Measurements from ENCODE around the gene PTK6.

Gene PTK6

DNA sequence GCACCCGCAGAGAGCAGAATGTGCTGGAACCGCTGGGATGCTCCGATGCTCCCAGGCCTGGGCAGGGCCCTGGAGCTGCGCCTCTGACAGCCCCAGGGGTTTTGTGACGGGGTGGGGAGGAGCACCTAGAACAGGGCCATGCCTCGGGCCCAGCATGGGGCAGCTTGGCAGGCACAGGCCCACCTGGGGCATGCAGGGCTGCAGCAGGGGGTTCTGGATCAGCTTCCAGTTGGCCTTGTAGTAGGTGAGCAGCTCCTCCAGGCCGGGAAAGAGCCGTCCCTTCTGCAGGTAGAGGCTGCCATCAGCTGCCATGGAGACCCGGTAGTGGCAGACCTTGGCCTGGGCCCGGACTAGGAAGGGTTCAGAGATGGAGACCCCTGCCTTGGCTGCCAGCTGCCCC lies 6.0 kb upstream of the PTK6 start:
- DNase-seq (ENCODE audit: low read depth): no peak

DNA sequence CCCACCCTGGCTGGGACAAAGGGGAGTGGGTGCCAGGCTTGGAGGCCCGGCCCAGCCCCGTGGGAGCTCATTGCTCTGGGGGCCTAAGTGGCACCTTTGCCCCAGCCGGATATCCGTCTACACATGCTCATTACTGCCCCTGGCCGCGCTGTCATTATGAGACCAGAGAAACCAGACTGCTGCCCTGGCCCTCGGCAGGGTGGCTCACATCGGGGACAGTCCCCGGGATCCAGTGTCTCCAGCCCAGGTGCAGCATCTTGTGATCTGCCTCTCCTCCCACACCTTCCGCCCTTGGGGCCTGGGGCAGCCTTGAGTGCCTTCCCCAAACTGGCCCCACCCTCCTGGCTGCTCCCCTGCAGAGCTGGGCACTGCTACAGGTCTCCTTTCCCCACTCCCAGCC lies 5.5 kb upstream of the PTK6 start:
- DNase-seq (ENCODE audit: low read depth): no peak

DNA sequence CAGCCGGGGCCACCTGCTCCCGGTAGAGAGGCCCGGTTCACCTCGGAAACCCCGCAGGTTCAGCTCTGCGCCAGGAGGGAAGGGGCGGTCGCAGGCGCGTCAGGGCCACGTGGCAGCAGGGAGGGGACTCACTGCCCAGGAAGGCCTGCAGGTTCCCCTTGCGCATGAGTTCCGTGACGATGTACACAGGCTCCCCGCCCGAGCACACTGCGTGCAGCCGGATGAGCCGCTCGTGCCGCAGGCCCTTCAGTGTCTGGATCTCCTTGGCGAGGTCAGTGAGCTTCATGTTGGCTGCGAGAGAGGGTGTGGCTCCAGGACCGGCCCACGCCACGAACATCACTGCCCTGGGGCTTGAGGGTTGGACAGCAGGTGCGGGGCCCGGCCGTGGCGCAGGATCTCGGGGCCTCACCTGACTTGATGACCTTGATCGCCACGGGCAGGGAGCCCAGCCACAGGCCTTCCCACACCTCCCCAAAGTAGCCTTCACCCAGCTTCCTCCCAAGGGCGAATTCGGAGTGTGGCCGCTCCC lies 4.9 kb upstream of the PTK6 start:
- DNase-seq (ENCODE audit: low read depth): no peak

DNA sequence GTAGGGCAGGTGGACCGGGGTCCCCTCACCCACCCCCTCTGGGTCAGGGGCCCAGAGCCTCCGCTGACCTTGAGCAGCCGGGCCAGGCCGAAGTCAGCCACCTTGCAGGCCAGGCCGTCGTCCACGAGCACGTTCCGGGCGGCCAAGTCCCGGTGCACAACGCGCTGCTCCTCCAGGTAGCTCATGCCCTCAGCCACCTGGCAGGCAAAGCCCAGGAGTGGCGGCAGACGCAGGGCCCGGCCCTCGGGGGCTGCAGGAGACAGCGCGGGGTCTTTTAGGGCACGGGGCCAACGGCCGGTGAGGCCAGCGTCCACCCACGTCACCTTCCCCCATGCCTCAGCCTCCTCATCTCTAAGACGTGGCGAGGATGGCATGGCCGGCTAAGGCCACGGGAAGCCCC lies 4.2 kb upstream of the PTK6 start:
- DNase-seq (ENCODE audit: low read depth): no peak

DNA sequence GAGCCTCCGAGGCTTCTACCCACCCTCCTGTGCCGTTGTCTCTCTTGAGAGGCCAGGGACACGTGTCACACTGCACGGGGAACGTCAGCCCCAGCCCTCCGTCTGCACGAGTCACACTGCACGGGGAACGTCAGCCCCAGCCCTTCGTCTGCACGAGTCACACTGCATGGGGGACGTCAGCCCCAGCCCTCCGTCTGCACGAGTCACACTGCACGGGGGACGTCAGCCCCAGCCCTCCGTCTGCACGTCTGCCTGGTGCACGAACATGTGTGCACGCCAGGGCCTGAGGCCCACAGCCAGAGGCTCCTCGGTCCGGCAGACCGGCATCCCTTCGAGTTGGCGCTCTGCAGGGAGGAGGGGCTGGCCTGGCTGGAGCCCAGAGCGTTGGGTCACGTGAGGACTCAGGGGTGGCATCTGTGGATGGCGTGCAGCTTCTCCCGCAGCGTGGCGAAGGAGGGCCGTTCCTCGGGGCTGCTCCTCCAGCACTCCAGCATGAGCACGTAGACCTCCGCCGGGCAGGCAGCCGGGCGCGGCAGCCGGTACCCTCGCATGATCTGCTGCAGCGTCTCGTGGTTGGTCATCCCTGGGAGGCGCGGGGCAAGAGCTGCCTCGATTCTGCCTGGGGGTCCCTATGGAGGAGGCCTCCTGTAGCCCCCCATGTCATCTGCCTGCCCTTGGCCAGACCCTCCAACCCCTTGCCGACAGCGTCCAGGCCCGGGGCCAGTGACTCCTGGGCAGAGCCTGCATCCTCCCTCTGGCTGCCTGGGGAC lies 3.4 kb upstream of the PTK6 start:
- DNase-seq (ENCODE audit: low read depth): no peak

DNA sequence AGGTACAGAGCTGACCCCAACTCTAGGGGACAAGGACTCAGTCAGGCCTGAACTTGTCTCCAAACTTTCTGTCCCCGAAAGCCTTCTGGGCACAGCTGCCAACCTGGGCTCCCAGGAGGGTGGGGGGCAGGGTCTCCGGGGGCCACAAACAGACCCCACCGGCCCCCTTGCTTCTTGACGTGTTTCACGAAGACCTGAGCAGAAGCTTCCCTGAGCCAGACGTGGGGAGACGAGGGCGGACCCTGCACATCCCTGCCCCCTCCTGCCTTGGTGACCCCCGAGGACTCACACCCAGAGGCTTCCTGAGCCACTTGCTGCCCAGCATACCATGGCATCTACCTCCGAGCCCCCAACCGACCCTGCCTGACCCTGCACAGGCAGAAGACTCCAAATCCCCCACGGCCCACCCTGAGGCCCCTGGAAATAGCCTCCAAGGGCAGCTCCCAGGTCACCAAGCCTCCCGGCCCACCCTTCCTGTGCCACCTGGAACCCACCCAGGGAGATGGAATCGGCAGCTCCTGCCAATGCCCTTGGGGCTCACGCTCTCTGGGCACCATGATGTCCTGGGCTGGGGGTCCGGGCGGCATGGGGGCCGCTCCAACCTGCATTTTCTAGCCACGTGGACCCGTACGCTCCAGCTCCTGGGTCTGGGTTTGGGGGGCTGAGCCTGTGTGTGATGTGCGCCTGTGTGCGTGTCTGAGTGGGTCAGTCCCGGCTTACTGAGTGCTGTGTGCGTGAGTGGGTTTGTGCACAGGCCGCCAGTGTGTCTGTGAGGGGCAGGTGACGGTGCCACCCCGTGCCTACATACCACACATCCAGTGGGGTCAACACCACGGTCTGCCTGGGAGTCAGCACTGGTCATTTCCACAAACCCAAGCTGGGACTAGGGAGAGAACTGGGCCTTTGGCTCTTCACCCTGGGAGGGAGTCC lies 2.5 kb upstream of the PTK6 start:
- no peak for DNase-seq (ENCODE audit: low read depth)

DNA sequence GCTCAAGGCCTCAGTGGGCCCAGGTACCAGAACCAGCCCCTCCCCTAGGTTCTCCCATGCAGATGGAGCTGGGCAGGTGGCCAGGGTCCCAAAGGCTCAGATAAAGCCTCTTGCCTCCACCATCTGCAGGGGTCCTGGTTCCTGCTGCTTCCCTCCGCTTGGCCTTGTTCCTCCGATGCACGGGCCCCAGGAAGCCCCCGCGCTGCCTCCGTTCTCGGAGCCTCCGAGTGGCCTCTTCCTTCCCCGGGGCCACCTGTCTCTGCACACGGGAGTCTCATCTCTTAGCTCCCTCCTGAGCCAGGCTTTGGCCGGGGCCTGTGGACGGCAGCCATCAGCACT lies 1.9 kb upstream of the PTK6 start:
- no peak for DNase-seq (ENCODE audit: low read depth)

DNA sequence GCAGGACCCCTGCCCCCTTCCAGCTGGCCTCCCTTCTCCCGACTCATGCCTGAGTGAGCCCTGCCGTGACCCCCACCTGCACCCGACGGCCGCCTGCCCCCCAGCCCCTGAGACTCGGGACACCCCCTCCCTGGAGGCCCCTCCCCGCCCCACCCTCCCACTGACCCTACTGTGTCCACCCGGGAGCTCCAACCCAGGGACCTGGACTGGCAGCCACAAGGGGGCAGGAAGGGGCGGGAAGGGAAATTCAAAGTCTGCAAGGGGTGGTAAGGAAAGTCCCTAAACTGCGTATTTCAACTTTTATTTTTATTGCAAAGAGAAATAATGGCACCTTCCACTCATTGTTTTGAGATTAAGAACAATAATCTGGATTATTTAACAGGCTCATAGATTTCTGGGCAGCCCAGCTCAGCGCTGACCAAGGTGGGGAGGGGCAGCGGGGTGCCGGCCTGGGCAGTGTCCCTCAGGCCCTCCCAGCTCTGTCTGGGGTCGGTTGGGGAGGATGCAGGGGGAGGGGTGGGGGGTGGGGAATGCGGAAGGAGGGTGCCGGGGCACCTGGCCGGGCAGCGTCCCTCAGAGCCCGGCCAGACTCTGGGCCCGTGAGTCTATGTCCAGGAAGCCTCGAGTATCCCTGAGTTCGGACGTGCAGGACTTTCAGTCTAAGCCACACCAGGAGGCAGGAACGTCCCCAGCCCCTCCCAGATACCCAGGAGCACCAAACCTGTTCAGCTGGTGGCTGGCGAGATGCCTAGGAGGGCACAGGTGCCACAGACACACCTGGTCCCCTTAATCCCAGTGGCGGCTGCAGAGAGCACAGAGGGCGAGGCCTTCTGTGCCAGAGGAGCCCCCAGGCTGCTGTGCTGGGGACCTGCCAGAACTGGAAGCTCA lies 1.3 kb upstream of the PTK6 start:
- no peak for DNase-seq (ENCODE audit: low read depth)

DNA sequence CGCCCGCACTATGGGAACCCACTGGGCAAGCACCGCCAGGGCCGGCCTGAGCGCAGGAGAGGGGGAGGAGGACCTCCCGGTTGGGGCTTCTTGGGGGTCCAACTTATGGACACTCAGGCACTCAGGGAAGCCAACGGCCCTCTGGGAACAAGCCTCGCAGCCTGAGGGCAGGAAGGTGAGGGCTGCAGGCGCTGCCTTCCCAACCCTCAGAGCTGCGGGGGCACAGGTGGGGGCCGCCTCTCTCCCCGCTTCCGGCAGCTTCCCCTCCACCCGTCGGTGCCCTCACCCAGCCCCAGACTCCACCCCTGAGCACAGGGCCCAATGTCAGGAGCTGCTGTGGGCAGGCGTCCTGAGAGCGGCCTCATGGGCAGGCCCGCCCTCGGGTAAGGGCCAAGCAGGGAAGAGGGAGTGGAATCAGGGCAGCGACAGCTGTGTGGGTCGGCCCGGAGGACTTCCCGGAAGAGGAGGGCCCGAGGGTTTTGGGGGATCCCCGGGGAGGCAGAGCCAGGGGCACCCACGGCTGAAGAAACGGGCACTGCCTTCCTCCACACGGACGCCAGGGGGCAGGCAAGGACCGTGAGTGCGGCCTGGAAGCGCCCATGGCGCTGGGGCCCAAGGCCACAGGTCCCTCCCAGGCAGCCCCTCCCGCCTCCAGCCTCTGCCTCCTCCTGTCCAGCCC lies 488 bp upstream of the PTK6 start:
- DNase-seq (ENCODE audit: low read depth): peak; percentile 82

DNA sequence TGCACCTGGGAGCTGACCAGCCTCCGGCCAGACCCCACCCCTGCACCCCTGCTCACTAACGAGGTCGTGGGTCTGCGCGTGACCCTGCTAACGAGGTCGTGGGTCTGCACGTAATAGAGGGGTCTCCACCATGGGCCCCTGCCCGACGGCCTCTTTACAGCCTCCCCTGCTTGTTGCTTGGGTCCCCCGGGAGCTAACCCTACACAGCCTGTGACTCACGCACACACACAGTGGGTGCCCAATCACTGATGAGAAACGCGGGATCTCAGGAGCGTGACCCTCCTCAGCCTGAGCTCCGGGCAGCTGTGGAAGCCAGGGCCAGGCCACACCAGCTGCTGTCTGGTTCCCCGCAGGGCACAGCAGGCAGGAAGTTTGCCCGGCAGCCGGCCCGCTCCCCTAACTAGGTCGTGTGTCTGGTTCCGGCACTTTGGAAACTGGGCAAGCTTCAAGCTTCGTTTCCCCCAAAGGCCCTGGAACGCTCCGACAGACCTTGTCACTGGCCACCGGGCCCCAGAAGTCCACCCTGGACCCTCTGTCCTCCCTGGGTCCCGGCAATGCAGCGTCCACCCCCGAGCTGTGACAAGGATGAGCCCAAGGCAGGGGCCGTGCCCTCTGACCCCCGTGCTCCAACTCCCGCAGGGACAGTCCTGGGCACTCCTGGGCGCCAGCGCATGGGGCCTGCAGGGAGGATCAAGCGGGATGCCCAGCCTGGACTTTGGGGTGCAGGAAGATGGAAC lies 767 bp downstream of the PTK6 start:
- DNase-seq (ENCODE audit: low read depth): no peak

DNA sequence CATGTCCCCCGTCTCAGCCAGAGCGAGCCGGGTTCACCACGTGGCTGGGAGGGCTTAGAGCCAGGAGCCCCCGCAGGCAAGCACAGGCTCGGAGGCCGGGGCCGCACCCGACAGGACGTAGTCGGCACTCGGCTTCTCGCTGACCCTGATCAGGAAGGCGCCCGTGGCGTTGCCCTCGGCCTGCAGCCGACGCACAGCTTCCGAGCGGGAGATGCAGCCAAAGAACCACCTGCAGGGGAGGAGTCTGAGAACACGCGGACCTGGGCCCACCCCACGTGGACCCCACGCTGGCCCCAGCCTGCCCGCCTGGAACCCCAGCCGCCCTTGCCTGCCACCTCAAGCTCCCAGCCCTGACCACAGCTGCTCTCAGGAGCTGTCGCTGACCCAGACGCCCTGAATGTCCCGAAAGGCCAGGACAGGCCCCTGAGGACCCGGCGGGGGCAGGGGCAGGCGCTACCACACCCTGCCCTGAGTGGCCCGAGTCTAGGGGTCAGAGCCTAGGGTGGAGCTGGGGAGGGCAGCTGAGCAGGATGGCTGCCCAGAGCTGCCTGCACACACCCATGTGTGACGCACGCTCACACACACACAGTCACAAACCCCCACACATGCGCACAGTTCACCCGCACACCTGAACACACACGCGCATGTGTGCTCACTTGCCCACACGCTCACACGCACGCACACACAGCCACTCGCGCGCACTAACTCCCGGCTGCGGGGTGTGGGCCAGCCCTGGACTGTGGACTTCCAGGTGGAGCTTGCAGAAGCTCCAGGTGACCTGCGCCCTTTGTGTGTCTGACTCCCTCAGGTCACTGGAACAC lies 2.1 kb downstream of the PTK6 start:
- DNase-seq (ENCODE audit: low read depth): no peak

DNA sequence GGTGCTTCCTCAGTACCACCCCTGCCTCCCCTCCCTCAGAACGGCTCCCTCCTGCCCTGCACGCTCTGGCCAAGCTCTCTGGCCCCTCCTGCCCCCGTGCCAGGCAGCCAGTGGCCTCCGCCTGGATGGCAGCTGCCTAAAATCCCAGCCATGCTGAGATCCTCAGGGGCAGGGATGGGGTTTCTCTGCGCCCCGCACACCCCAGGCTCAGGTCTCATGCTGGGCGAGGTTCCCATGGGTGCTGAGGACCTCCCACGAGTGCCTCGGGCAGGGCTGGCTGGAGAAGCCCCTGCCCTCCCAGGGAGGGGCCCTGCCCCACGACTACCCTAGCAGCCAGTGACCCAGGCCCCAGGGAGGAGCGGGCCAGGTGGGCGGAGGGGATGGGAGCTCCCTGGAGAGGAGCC lies 2.7 kb downstream of the PTK6 start:
- DNase-seq (ENCODE audit: low read depth): no peak

DNA sequence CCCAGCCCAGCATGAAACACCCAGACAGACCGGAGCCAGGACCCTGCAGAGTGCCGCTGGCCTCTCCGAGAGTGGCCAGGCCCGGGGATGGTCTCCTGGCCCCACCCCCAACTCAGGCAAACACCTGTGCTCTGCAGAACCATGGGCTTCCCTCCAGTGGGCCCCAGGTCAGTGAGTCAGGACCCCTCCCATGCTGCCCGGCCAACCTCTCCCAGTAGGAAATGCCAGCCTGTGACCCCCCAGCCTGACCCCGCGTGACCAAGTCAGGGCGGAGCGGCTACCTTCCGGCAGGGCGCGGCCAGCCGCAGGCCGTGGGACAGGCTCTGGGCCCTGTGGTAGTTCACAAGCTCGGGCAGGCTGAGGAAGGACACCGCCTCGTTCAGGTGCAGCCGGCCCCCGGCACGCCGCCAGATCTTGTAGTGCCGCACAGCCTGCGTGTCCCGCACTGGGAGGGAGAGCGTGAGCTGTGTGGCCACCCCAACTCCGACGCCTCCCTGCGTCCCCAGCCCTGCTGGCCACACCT lies 3.2 kb downstream of the PTK6 start:
- DNase-seq (ENCODE audit: low read depth): no peak

DNA sequence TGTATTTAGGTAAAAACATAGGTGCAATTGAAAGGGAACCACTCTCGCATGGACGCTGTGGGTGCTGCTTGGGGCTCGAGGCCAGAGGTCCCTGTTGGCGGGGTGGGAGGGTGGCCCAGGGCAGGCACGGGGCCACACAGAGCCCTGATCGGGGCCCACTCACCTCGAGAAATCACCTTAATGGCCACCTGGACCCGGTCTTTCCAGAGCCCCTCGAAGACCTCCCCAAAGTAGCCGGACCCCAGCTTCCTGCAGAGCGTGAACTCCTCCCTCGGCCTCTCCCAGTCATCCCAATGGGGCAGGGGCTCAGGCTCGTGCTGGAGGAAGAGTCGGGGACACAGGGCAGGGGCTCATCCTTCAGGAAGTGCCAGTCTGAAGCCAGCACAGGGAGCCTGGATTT lies 3.8 kb downstream of the PTK6 start:
- no peak for DNase-seq (ENCODE audit: low read depth)

DNA sequence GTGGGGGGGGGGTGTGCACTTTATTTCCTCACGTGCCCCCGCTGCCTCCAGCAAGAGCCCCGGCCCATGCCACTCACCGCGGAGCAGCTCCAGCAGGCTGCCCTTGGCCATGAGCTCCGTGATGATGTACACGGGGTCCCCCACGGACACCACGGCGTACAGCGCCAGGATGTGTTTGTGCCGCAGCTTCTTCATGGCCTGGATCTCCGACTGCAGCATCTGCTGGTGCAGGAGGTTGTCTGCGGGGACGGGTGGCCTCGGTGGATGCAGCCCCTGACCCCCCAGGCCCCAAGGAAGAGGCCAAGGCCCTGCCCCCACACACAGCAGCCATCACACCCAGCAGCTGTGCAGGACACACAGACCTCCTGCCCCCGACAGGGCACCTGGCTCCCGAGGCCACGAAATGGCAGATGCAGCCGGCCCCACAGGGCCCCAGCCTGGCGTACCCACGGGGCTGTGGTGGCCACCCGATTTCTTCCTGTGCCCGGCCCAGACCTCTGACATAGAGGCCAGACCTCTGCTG lies 4.7 kb downstream of the PTK6 start:
- DNase-seq (ENCODE audit: low read depth): no peak

DNA sequence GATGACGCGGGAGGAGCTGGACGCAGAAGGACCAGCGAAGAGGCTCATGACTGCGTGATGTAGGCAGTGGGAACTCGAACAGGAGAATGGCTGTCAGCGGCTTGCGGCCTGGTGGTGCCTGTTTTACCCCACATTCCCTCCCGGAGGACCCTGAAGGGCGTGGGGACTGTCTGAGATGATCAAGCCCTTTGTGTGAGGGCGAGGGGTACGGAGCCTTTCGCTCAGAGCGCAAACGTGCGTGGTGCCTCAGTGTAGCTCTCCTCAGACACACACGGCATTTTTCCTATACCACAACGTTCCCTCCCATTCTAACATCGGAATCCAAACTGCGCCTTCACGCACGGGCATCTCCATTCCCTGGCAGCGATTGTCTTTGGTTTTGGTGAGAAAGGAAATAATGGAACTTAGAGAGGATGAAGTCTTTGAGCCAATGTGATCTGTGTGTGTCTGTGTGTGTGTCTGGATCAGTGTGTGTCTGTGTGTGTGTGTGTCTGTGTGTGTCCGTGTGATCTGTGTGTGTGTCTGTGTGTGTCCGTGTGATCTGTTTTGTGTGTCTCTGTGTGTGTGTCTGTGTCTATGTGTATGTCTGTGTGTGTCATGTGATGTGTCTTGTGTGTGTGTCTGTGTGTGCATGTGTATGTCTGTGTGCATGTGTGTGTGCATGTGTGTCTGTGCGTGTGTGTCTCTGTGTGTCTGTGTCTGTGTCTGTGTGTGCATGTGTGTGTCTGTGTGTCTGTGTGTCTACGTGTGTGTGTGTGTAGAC lies 5.3 kb downstream of the PTK6 start:
- no peak for DNase-seq (ENCODE audit: low read depth)

DNA sequence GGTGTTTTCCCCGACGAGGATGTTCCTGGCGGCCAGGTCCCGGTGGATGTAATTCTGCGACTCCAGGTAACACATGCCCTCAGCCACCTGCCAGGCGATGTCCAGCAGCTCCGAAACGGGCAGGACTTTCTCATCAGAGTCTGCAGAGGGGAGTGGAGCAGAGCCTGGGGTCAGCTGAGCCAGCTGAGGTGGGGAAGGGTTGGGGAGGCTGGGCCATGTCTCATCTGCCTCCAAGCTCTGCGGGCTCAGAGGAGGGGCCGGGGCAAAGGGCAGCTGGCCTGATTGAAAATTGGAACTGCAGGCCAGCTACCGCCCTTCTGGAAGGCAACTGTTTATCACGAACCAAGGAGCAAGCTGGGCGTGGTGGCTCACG lies 6.4 kb downstream of the PTK6 start:
- no peak for DNase-seq (ENCODE audit: low read depth)

DNA sequence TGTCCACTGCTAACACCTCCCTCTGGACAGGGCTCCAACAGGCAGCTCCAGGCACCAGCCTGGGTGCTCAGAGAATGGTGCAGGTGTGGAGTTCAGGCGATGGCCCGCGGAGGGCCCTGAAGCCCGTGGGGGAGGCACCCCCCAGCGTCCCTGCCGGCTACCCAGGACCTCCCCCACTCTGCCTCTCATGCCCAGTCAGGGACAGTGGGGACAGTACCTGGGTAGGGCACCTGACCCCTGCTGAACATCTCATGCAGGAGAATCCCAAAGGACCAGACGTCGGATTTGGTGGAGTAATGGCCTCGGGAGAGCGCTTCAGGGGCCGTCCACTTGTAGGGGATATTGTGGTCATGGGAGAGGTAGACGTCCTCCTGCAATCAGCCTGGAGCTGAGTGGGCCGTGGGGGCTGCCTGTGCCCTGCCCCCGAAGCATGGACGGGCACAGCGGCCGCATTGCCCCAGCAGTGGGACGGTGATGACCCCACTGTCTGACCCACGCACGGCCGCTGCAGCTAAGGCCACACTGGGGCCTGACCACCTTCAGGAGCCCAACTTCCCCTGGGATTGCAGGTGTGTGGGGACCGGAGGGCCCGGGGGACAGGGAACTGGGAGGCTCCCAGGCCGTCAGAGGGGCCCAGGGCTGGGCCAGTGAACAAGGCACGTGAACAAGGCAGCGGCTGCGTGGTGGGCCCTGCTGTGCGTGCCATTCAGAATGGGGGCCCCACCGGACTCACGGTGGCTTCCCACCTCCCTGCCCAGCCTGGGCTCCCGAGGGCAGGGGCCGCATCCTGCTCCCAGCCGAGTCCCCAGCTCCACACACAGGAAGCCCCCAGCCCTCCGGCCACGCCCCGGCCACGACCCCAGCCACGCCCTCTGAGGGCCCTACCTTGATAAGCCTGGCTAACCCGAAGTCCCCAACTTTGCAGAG lies 7.1 kb downstream of the PTK6 start:
- no peak for DNase-seq (ENCODE audit: low read depth)
